Nephron (organoid): ENCODE measurements around the gene BNIP5.

Source experiments
- H3K27ac Mint-ChIP-seq, 3 experiments: 2 replicates each; pipeline ENCODE4 v1.8.0; 2020; ENCODE audit warnings: mixed read lengths in 3 of 3, mild to moderate bottlenecking in 2 of 3, moderate library complexity in 1 of 3
- H3K27me3 Mint-ChIP-seq: 2 replicates; pipeline ENCODE4 v1.8.0; 2021; ENCODE audit warnings: low read depth, mild to moderate bottlenecking, moderate library complexity, mixed read lengths
- H3K36me3 Mint-ChIP-seq: 2 replicates; pipeline ENCODE4 v1.8.0; 2020; ENCODE audit warnings: low read depth, mixed read lengths
- H3K4me1 Mint-ChIP-seq: 2 replicates; pipeline ENCODE4 v1.8.0; 2020; ENCODE audit warnings: mixed read lengths
- H3K4me3 Mint-ChIP-seq, 3 experiments: 2 replicates each; pipeline ENCODE4 v1.8.0; 2020; ENCODE audit warnings: mild to moderate bottlenecking in 3 of 3, mixed read lengths in 3 of 3, moderate library complexity in 2 of 3
- H3K9me3 Mint-ChIP-seq: 2 replicates; pipeline ENCODE4 v1.8.0; 2020; ENCODE audit warnings: mixed read lengths
- TF ChIP-seq, protein P1 (sequence below), 3 experiments: fragments of 200-600 bp; sonication (generic); IDR thresholded peaks; one replicate each; pipeline ENCODE4 v1.5.0; 2021; ENCODE audit warnings: antibody characterized with exemption in 3 of 3; ENCODE audit not compliant: unreplicated experiment in 3 of 3

Gene BNIP5

DNA sequence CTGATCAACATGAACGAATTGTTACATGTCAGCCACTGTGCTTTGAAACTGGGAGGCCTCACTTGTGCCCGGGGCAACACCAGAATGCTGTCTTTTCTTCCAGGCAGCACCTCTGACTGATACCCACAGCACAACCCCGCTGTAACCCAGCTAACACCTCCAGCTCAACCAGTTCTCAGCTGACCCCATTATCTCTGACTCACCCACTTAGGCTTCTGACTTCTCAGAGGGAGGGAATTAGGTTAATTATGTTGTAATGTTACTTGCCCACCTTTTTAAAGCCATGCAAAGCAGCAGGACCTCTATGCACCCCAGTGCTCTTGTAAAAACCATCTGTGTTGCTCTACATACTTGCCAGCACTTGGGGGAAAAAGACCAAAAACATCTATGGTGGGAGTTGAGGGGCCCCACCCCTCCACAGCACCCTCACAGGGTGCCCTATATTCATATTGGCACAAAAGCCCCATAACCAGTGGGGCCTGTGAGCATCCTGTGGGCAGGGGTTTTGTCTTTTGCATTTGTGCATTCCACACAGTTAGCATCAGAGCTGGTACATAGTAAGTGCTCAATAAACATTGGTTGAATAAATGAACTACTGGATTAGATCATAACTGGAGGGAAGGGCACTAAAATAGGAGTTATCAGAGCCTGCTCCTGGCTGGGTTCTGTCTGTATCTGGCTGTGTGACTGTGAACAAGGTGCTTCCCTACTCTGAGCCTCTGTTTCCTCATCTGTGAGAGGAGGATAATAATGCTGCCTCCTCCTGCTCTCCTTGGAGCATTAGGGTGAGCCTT is 22.3 kb downstream of the BNIP5 start:
- H3K4me3 Mint-ChIP-seq = no peak overlapping the region
- H3K9me3 Mint-ChIP-seq = no peaks in the 10 kb centered on the region
- TF ChIP-seq, protein P1, sequence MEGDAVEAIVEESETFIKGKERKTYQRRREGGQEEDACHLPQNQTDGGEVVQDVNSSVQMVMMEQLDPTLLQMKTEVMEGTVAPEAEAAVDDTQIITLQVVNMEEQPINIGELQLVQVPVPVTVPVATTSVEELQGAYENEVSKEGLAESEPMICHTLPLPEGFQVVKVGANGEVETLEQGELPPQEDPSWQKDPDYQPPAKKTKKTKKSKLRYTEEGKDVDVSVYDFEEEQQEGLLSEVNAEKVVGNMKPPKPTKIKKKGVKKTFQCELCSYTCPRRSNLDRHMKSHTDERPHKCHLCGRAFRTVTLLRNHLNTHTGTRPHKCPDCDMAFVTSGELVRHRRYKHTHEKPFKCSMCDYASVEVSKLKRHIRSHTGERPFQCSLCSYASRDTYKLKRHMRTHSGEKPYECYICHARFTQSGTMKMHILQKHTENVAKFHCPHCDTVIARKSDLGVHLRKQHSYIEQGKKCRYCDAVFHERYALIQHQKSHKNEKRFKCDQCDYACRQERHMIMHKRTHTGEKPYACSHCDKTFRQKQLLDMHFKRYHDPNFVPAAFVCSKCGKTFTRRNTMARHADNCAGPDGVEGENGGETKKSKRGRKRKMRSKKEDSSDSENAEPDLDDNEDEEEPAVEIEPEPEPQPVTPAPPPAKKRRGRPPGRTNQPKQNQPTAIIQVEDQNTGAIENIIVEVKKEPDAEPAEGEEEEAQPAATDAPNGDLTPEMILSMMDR (IDR thresholded peaks at IDR 0.05; ENCODE audit: unreplicated experiment in 3 of 3) = no peak
- H3K4me1 Mint-ChIP-seq = peaks cover 6% of the 10 kb centered on the region
- no peak overlapping the region for H3K27ac Mint-ChIP-seq
- H3K27me3 Mint-ChIP-seq = peaks cover 28% of the 10 kb centered on the region
- no peaks in the 10 kb centered on the region for H3K36me3 Mint-ChIP-seq

DNA sequence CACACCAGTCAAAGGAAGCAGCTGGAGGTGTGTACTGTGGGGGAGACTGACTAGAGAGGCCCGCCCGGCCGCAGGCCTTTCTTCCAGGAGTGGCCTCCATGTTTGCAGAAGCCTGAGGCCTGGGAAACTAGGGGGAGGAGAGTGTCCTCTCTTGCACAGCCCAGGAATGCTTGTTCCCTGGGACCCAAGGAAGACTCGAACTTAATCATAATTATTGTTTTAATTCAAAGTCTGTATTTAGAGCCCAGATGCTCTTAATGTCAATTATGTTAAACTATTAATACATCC is 23.1 kb downstream of the BNIP5 start:
- H3K27ac Mint-ChIP-seq = no peak overlapping the region
- no peak overlapping the region for H3K4me3 Mint-ChIP-seq
- no peaks in the 10 kb centered on the region for H3K36me3 Mint-ChIP-seq
- H3K9me3 Mint-ChIP-seq = no peaks in the 10 kb centered on the region
- peaks cover 23% of the 10 kb centered on the region for H3K27me3 Mint-ChIP-seq
- TF ChIP-seq, protein P1 (IDR thresholded peaks at IDR 0.05; ENCODE audit: unreplicated experiment in 3 of 3) = no peak
- H3K4me1 Mint-ChIP-seq = no peaks in the 10 kb centered on the region

GRCh38 chr6:36312854-36313648 is 23.6 kb downstream of the BNIP5 start:
- Mint-ChIP-seq H3K9me3 (no peaks in the 10 kb centered on the region), H3K27me3 (peaks cover 20% of the 10 kb centered on the region), H3K36me3 (no peaks in the 10 kb centered on the region)

GRCh38 chr6:36309900-36310299 is 26.8 kb downstream of the BNIP5 start:
- Mint-ChIP-seq H3K4me1 (no peaks in the 10 kb centered on the region), H3K4me3 (no peak overlapping the region), H3K27me3 (peaks cover 9% of the 10 kb centered on the region), H3K9me3 (no peaks in the 10 kb centered on the region), H3K27ac (no peak overlapping the region), H3K36me3 (no peaks in the 10 kb centered on the region)
- TF ChIP-seq, protein P1 (IDR thresholded peaks at IDR 0.05; ENCODE audit: unreplicated experiment in 3 of 3) = no peak

More at GRCh38 chr6:36312854-36313648, 23.6 kb downstream of the BNIP5 start:
- H3K4me3 Mint-ChIP-seq = no peak overlapping the region
- H3K4me1 Mint-ChIP-seq = no peaks in the 10 kb centered on the region
- no peak overlapping the region for H3K27ac Mint-ChIP-seq
- TF ChIP-seq, protein P1 (IDR thresholded peaks at IDR 0.05; ENCODE audit: unreplicated experiment in 3 of 3) = no peak

GRCh38 chr6:36309203-36309602 is 27.5 kb downstream of the BNIP5 start:
- no peaks in the 10 kb centered on the region for H3K4me1 Mint-ChIP-seq

More at GRCh38 chr6:36309203-36309602, 27.5 kb downstream of the BNIP5 start:
- TF ChIP-seq, protein P1 (IDR thresholded peaks at IDR 0.05; ENCODE audit: unreplicated experiment in 3 of 3) = no peak
- Mint-ChIP-seq H3K4me3 (no peak overlapping the region), H3K27me3 (peaks cover 9% of the 10 kb centered on the region), H3K27ac (no peak overlapping the region), H3K36me3 (no peaks in the 10 kb centered on the region), H3K9me3 (no peaks in the 10 kb centered on the region)
